GM21528 (cell line): ENCODE measurements around the gene LHX8.
"Not testable (repeated sequence)": the region's sequence is repeated elsewhere in the genome, so short reads cannot be mapped to it uniquely, and the experiment has no call there.

ENCODE experiments used
- ATAC-seq: cut with Tn5 transposase; IDR thresholded peaks from one replicate; pipeline ENCODE4 v1.9.1; 2021; ENCODE audit warnings: mild to moderate bottlenecking, moderate library complexity; ENCODE audit not compliant: unreplicated experiment, low FRiP score

Gene LHX8

GRCh38 chr1:75133750-75134646 is at the start of gene LHX8:
LHX8 (plus strand) TSS chr1:75134388; CDS start chr1:75136615, 2,227 bp downstream.
- no peak for ATAC-seq

GRCh38 chr1:75085931-75086330 is 48.3 kb upstream of the LHX8 start:
- no peak for ATAC-seq

- no peak for ATAC-seq
Observed at GRCh38 chr1:75087278-75087677, 46.9 kb upstream of the LHX8 start.

- ATAC-seq: no peak
Observed at GRCh38 chr1:75092141-75092540, 42.0 kb upstream of the LHX8 start.

- ATAC-seq: no peak
Observed at GRCh38 chr1:75097654-75098053, 36.5 kb upstream of the LHX8 start.

GRCh38 chr1:75099581-75099980 is 34.6 kb upstream of the LHX8 start:
- ATAC-seq: no peak

- no peak for ATAC-seq
Observed at GRCh38 chr1:75100481-75101092, 33.6 kb upstream of the LHX8 start.

GRCh38 chr1:75112362-75112951 is 21.7 kb upstream of the LHX8 start:
- not testable (repeated sequence) for ATAC-seq

- no peak for ATAC-seq
Observed at GRCh38 chr1:75115654-75116053, 18.5 kb upstream of the LHX8 start.

GRCh38 chr1:75123756-75124155 is 10.4 kb upstream of the LHX8 start:
- ATAC-seq: no peak

GRCh38 chr1:75124510-75124909 is 9.7 kb upstream of the LHX8 start:
- no peak for ATAC-seq

GRCh38 chr1:75125161-75125726 is 8.9 kb upstream of the LHX8 start:
- ATAC-seq: no peak

- no peak for ATAC-seq
Observed at GRCh38 chr1:75126611-75127101, 7.5 kb upstream of the LHX8 start.

GRCh38 chr1:75127916-75128717 is 6.1 kb upstream of the LHX8 start:
- ATAC-seq: no peak

GRCh38 chr1:75129660-75129982 is 4.6 kb upstream of the LHX8 start:
- ATAC-seq: no peak

- no peak for ATAC-seq
Observed at GRCh38 chr1:75129983-75130789, 4.0 kb upstream of the LHX8 start.

- ATAC-seq: no peak
Observed at GRCh38 chr1:75130865-75131564, 3.2 kb upstream of the LHX8 start.

GRCh38 chr1:75131565-75132241 is 2.5 kb upstream of the LHX8 start:
- no peak for ATAC-seq
